OCI-LY3 (cell line): ENCODE measurements around the gene DNHD1.

ENCODE experiments used
- EZH2phosphoT487 ChIP-seq: fragments of 200-600 bp; shearing (Covaris generic); IDR thresholded peaks from 2 replicates; pipeline ENCODE4 v1.6.1; 2018; ENCODE audit warnings: antibody characterized with exemption, mixed run types, low read depth
- TF ChIP-seq, protein P1 (sequence below): fragments of 200-600, 300-600 bp; sonication (generic); IDR thresholded peaks from 2 replicates; pipeline ENCODE4 v1.5.1; 2014; ENCODE audit warnings: antibody characterized with exemption, low read length, low read depth

DNA sequence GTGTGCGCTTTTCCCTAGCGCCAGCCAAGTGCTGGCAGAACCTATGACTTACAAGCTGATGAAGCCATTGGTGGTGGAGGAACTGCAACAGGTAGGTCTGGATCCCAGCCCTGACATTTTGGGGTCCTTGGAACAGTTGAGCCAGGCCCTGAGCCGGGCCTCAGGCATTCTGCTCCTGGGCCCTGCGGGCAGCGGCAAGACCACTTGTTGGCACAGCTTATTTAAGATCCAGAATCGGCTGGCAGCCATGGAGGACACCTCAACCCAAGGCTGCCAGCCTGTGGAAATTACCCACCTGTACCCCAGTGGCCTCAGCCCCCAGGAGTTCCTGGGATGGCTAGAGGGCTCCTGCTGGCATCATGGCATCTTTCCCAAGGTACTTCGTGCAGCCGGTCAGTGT, 49.7 kb downstream of the DNHD1 start:
- TF ChIP-seq, protein P1, sequence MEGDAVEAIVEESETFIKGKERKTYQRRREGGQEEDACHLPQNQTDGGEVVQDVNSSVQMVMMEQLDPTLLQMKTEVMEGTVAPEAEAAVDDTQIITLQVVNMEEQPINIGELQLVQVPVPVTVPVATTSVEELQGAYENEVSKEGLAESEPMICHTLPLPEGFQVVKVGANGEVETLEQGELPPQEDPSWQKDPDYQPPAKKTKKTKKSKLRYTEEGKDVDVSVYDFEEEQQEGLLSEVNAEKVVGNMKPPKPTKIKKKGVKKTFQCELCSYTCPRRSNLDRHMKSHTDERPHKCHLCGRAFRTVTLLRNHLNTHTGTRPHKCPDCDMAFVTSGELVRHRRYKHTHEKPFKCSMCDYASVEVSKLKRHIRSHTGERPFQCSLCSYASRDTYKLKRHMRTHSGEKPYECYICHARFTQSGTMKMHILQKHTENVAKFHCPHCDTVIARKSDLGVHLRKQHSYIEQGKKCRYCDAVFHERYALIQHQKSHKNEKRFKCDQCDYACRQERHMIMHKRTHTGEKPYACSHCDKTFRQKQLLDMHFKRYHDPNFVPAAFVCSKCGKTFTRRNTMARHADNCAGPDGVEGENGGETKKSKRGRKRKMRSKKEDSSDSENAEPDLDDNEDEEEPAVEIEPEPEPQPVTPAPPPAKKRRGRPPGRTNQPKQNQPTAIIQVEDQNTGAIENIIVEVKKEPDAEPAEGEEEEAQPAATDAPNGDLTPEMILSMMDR: no peak
- TF ChIP-seq EZH2phosphoT487: no peak
